ENCODE measurements around the gene STAU1. TPM values are rescaled to one million over a fixed set of nuclear protein-coding genes. Genes with fewer than 3 reads are reported as not detected.
"Not testable (repeated sequence)": the region's sequence is repeated elsewhere in the genome, so short reads cannot be mapped to it uniquely, and the experiment has no call there.

STAU1 gene
- total RNA-seq (2014; rRNA removed; shearing (Covaris generic)): 62.3 and 66.9 TPM in 2 replicates

DNA sequence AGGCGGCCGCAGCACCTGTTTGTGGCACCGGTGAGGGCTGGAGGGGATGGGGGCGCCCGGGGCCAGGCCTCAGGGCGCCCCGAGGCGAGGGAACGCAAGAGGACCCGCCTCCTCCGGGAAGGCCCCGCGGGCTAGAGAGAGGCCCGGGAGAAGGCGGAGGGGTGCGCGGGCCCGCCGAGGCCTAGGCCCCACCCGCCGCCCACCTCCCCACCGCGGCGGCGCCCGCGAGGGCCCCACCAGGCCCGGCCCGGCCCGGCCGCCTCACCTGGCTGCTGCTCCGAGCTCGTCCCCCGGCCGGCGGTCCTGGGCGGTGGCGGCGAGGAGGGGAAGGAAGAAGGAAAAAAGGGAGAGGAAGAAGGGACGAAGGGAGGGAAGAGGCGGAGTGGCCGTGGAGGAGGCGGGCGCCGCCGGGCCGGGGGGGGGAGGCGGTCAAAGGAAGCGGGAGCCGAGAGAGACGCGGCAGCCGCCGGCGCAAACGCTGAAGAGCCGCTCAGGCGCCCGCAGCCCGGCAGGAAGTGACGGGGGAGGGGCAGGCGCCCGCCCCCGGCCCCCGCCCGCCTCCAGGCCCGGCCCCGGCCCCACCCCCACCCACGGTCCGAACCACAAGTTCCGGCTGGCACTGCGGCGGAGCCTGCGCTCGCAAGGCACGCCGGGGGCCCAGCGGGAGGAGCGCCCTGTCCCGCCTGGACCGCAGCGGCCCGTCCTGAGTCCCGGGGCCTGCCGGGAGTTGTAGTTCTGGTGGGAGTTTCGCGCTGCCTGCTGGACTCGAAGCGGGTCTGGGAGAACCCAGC is at the start of gene STAU1:
Gene STAU1, minus strand, starts transcription at position 484 of the 791 bp plus-strand sequence. CDS start 22,133 bp downstream, outside the sequence.
- DNase-seq (ENCODE audit: low read depth): peak; percentile 98

- DNase-seq (ENCODE audit: low read depth): no peak
Observed at GRCh38 chr20:49237531-49237930, 49.4 kb upstream of the STAU1 start.

- no peak for DNase-seq (ENCODE audit: low read depth)
Observed at GRCh38 chr20:49236301-49236700, 48.2 kb upstream of the STAU1 start.

DNA sequence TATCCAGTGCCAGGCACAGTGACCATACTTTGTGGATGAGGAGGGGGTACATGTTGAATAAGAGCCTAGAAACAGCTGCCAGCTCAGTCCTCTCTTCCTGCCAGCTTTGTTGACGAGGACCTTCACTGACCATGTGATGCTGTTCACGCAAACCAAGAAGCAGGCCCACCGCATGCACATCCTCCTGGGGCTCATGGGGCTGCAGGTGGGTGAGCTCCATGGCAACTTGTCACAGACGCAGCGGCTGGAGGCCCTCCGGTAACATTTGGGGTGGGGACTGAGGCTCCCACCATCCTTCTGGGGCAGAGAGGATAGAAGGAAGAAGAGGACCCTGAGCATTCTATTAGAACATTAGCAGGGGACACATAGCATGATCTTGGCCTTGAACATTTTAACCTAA is 46.7 kb upstream of the STAU1 start:
- no peak for DNase-seq (ENCODE audit: low read depth)

- DNase-seq (ENCODE audit: low read depth): no peak
Observed at GRCh38 chr20:49233226-49233625, 45.1 kb upstream of the STAU1 start.

- DNase-seq (ENCODE audit: low read depth): no peak
Observed at GRCh38 chr20:49231471-49231870, 43.3 kb upstream of the STAU1 start.

- DNase-seq (ENCODE audit: low read depth): peak; percentile 99
Observed at GRCh38 chr20:49230561-49231133, 42.5 kb upstream of the STAU1 start.

- DNase-seq (ENCODE audit: low read depth): peak; percentile 67
Observed at GRCh38 chr20:49230021-49230420, 41.9 kb upstream of the STAU1 start.

GRCh38 chr20:49229381-49229780 is 41.2 kb upstream of the STAU1 start:
- no peak for DNase-seq (ENCODE audit: low read depth)

DNA sequence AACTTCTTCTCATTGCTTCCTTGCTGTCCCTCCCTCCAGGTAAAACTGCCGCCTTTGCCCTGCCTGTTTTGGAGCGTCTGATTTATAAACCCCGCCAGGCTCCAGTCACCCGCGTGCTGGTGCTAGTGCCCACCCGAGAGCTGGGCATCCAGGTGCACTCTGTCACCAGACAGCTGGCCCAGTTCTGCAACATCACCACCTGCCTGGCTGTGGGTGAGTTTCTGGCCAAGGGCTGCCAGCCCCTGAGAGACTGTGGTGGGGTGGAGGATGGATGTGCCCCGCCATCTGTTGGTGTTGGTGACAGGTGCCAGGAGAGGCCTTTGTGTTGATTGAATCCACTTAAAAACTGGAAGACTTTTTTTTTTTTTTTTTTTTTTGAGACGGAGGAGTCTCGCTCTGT is 40.5 kb upstream of the STAU1 start:
- DNase-seq (ENCODE audit: low read depth): no peak

GRCh38 chr20:49225896-49226295 is 37.8 kb upstream of the STAU1 start:
- DNase-seq (ENCODE audit: low read depth): no peak

GRCh38 chr20:49219924-49220831 is 32.0 kb upstream of the STAU1 start:
- no peak for DNase-seq (ENCODE audit: low read depth)

DNA sequence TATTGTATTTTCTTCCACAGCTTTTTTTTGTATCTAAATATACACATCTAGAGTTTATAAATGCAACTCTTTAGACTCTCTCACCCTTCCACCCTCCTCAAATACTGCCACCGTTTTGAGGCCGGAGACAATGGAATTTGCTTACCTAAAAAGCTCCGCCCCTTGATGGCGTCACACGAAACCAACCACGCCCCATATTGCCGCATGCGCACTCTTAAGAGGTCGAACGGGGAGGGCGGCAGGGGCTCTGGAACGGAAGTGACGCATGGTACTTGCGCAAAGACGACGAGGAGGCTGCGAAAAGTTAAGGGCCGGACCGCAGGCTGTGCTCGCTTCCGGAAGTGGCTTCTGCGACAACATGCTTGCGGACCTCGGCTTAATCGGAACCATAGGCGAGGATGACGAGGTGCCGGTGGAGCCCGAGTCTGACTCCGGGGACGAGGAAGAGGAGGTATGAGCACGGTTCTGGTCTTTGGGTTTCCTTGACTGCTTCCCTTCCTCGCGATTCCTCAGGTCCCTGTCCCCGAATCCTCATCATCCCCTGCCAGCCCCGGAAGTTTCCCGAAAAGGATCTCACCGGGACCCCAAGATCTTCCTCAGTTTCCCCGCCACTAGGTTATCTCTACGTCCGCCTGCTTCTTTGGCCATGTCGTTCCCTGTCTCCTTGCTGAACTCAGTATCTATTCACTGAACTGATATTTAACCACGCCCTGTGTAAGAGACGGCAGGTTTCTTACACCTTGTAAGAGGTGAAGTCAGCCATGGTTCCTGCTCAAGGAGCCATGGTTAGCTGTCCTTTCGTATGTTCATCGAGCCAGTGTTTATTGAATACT is 31.2 kb upstream of the STAU1 start, which contains the start of gene DDX27:
Gene DDX27, plus strand, starts transcription at position 326 of the 833 bp plus-strand sequence. Its CDS starts 33 bp downstream, at position 359.
- DNase-seq (ENCODE audit: low read depth): peak; percentile 99

DNA sequence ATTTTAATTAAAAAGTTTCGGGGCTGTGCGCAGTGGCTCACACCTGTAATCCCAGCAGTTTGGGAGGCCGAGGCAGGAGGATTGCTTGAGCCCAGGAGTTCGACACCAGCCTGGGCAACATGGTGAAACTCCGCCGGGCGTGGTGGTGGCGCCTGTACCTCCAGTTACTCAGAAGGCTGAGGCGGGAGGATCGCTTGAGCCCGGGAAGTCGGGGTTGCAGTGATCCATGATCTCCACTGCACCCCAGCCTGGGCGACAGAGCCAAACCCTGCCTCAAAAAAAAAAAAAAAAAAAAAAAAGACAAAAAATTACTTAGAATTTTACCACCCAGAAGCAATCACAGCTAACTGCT is 30.6 kb upstream of the STAU1 start:
- not testable (repeated sequence) for DNase-seq (ENCODE audit: low read depth)

DNA sequence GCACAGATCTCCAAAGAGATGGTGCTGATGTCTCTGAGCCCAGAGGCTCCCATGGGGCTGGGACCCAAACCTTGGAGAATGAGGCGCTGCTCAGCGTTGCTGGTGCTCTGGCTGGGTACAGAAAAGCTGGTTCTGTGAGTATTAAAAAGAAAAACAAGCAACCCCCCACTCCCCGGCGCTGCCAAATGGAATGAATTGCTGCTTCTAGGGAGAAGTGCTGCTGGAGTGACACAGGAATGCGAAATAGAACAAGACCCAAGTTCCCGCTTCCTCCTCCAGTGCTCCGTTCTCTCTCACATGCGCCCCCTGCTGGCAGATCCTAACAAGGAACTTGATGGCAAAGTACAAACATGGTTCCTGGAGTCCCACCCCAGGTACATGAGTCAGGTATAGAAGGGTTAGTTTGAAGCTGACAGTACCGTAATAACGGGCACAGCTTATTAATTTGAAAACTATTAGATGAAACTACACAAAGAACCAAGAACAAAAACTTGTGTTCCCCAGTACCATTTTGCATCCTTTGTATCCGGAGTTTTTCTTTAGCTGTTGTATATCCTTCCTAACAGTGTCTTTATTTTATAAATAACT is 29.0 kb upstream of the STAU1 start:
- DNase-seq (ENCODE audit: low read depth): peak; percentile 87

GRCh38 chr20:49215232-49215631 is 27.1 kb upstream of the STAU1 start:
- DNase-seq (ENCODE audit: low read depth): no peak

DNA sequence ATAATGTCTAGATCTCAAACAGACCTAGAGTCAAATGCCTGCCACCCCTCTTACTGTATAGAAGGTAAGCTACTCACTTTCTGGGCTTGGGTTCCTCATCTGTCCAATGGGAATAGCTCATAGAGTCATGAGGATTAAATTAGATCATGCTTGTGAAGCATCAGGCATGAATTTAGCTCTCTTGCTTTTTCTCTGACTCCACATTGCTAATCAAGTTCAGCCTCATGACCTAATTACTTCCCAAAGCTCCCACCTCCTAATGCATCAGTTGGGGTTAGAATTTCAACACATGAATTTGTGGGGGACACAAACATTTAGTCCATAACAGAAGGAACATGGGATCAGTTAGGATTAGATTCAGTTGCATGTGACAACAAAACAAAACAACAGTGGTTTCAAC is 26.4 kb upstream of the STAU1 start:
- DNase-seq (ENCODE audit: low read depth): no peak

GRCh38 chr20:49210757-49211110 is 22.6 kb upstream of the STAU1 start:
- DNase-seq (ENCODE audit: low read depth): no peak

DNA sequence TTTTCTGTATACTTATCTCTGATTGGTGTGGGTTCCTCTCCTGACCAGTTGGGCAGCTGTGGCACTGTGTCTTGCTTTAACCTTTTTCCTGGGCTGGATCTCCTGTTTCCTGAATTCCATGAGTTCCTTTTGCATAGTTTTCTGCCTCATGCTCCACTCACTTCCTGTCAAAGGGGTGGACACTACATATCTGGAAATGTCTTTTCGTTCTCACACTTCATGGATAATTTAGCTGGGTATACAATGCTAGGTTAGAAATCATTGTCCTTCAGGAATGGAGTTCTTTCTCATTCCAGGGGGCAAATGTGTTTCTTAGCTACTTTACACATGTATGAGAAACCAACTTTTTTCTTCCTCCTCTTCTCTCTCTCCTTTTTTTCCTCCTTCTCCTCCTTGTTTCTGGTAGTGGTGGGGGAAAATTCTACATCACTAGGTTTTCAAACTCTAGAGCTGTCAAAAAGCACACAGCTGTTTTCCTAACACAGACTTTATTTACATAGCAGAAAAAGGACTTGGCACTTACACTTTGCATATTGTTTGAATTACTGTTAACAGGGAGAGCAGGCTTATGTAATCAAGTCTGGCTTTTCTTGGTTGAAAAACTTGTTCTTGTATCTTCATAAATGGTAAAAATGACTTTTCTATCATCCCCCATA is 22.1 kb upstream of the STAU1 start:
- DNase-seq (ENCODE audit: low read depth): no peak

DNA sequence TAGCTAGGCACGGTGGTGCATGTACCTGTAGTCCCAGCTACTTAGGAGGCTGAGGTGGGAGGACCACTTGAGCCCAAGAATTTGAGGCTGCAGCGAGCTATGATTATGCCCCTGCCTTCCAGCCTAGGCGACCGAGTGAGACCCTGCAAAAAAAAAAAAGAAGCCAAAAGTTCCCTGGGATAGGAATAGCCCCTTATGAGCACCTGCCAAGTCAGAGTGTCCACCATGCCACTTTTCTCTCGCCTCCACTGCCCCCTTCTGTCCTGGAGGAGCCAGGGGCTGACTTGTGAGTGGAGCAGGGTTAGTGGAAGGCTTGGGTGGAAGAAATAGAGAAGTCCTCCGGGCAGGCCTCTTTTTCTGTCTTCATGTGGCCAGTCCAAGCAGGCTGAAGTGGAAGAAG is 18.9 kb upstream of the STAU1 start:
- no peak for DNase-seq (ENCODE audit: low read depth)

GRCh38 chr20:49203746-49204145 is 15.6 kb upstream of the STAU1 start:
- DNase-seq (ENCODE audit: low read depth): no peak

Data from RPMI7951 (cell line).